Right cardiac atrium (tissue), 5 donors: ENCODE data around the gene ERAS. TPM values are rescaled to one million over a fixed set of nuclear protein-coding genes. Genes with fewer than 3 reads are reported as not detected.
"Not testable (repeated sequence)": the region's sequence is repeated elsewhere in the genome, so short reads cannot be mapped to it uniquely, and the experiment has no call there.

Source experiments
- ATAC-seq, 2 donors: fragments of 200-7000 bp; cut with Tn5 transposase; one replicate each; pipeline versions ENCODE4 v1.8.0 to v1.9.1; 2020; ENCODE audit warnings: moderate library complexity in 2 of 2, mild to moderate bottlenecking in 1 of 2
- DNase-seq, 3 donors: peaks; one replicate each; pipeline ENCODE4 v3.0.0-alpha.2; 2020
- H3K27ac ChIP-seq: one replicate; pipeline ENCODE4 v1.5.1; 2013; ENCODE audit warnings: mild to moderate bottlenecking, low read length, control low read depth, moderate library complexity
- H3K27me3 ChIP-seq: one replicate; pipeline ENCODE4 v1.6.1; 2013; ENCODE audit not compliant: control insufficient read depth, insufficient read depth
- H3K4me1 ChIP-seq: one replicate; pipeline ENCODE4 v1.6.1; 2013; ENCODE audit warnings: low read length; ENCODE audit not compliant: control insufficient read depth, insufficient read depth
- H3K4me3 ChIP-seq: one replicate; pipeline ENCODE4 v1.5.1; 2013; ENCODE audit warnings: low read length, control low read depth
- H3K9me3 ChIP-seq: one replicate; pipeline ENCODE4 v1.6.1; 2013; ENCODE audit warnings: low read length; ENCODE audit not compliant: control insufficient read depth
- WGBS: extraction: QIAGEN DNeasy Blood & Tissue Kit; methylation state at CpG from one replicate; pipeline ENCODE4 v1.1.7; 2013; 5-methylcytosine and 5-hydroxymethylcytosine counted together
- intact Hi-C, 4 donors: fragments of 100-400 bp; cut with DNase I; formaldehyde crosslinking; loops; one replicate each; pipeline versions ENCODE4 v1.11.0 to v1.14.0; 2022 to 2023
- polyA plus RNA-seq: library from polyadenylated mRNA; stranded (reverse); fragments of 200-250 nt; gene quantifications from one replicate; pipeline ENCODE4 v1.2.3, GENCODE V29; 2013
- total RNA-seq, 4 donors: library from RNA; stranded (reverse); fragmentation: NEBNext Ultra II Directional; extraction: Animal tissue kit (Norgen Biotek cat#: 25700); gene quantifications; one replicate each; pipeline ENCODE4 v1.2.1, GENCODE V29; 2021
- donor health status: healthy with polysubstance abuse.
- donor health status: DM: no; HTN: yes; CAD: no.
- donor health status: DM: no; HTN: no; CAD: no.
- donor health status: DM: no; HTN: yes; CAD: no; lungs with severe emphysema.
- donor health status: DM: yes; HTN: yes; CAD: no.

ERAS gene
- total and polyA plus RNA-seq, 5 donors: not detected

DNA sequence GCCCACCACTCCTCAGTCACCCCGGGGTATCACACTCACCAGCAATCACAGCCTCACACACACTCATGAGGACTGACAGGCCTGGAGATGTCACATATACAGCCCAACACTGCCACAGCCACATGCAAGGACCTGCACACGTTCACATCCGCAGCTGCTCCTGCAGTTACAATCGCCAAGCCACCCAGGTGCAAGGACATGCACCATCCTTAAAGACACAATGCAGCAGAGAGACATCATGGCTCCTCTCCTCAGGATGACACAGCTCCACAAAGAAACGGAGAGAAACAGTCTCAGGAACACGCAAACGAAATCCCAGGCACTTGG lies 8.0 kb downstream of the ERAS start:
- H3K27me3 ChIP-seq: no peaks in the 10 kb centered on the region
- H3K4me1 ChIP-seq: no peaks in the 10 kb centered on the region
- 8% methylated on average over 7 of the region's 7 CpGs for whole genome bisulfite sequencing
- no peaks in the 10 kb centered on the region for H3K9me3 ChIP-seq
- no peak overlapping the region for H3K27ac ChIP-seq
- no peak overlapping the region for H3K4me3 ChIP-seq
- no peak for ATAC-seq
- intact Hi-C loops: no loop called here
- DNase-seq: no peak

DNA sequence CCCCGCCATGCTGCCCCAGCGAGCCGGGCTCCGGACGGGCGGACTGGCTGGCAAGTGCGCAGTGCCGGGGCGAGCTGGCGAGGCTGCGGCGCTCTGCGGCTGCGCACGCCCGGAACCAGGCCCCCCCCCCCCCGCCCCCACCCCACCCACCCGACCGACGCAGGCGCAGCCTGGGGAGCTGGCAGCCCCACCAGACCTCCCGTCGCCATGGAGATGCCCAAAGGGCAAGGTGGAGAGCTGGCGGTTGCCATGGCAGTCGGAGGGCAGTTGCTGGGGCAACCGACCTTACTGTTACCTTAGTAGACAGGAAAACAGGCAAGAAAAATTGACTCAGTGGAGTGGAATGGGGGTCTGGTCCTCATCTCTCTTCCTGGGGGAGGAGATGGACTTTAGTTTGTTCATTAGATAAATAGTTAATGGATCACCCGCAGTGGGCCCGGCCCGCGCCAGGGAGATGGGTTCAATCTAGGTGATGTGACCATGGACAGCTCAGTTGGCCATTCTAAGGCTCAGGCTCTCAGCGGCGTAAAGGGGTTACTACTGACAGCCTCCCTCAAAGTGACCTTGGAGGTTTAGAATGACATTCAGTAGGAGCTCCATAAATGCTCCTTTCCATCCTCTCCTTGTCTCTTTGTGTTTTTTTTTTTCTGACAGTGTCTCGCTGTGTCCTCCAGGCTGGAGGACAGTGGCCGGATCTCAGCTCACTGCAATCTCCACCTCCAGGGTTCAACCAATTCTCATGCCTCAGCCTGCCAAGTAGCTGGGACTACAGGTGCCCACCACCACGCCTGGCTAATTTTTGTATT lies 9.4 kb downstream of the ERAS start, which contains the start of gene PCSK1N:
Gene PCSK1N (minus strand): TSS at position 87 of the 806 bp plus-strand sequence. CDS start 78 bp downstream, at position 9.
- WGBS: 15% methylated on average over 33 of the region's 35 CpGs
- ATAC-seq: no peak
- intact Hi-C loops: no loop called here

DNA sequence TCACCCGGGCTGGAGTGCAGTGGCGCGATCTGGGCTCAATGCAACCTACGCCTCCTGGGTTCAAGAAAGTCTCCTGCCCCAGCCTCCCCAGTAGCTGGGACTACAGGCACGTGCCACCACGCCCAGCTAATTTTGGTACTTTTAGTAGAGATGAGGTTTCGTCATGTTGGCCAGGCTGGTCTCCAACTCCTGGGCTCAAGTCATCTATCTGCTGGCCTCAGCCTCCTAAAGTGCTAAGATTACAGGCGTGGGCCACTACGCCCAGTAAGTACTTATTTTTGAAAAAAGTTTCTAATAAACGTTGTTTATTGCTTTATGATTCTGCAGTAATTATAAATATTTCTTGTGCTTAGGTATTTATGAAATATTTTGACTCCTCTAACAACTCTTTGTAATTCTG lies 13.4 kb downstream of the ERAS start:
- no peaks in the 10 kb centered on the region for H3K4me1 ChIP-seq
- intact Hi-C loops: no loop called here
- H3K9me3 ChIP-seq: no peaks in the 10 kb centered on the region
- H3K4me3 ChIP-seq: no peak overlapping the region
- DNase-seq (no peak), ATAC-seq (no peak)
- H3K27ac ChIP-seq: no peak overlapping the region
- WGBS: 84% methylated on average over 10 of the region's 10 CpGs
- H3K27me3 ChIP-seq: no peaks in the 10 kb centered on the region

More for the DNA sequence above, 9.4 kb downstream of the ERAS start, which contains the start of gene PCSK1N:
- Histone ChIP-seq H3K4me1 (no peaks in the 10 kb centered on the region), H3K27ac (no peak within 1 kb of the TSS), H3K9me3 (no peaks in the 10 kb centered on the region), H3K4me3 (peak within 1 kb of the TSS; percentile 52), H3K27me3 (no peaks in the 10 kb centered on the region)
- DNase-seq: no peak

DNA sequence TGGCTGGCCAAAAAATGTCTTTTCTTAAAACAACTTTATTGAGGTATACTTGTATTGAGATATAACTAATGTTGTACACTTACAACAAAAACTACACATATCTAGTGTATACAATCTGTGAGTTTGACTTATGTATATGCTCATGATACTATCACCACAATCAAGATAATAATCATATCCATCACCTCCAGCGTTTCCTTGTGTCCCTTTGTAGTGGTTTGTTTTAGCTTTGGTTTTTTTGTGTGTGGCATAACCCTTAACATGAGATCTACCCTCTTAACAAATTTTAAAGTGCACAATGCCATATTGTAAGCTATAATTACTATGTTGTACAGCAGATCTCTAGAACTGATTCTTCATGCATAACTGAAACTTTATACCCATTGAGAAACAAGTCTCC lies 22.5 kb downstream of the ERAS start:
- DNase-seq: no peak
- no peak for ATAC-seq
- Histone ChIP-seq H3K4me3 (no peak overlapping the region), H3K27me3 (no peaks in the 10 kb centered on the region), H3K9me3 (no peaks in the 10 kb centered on the region), H3K27ac (no peak overlapping the region), H3K4me1 (no peaks in the 10 kb centered on the region)
- intact Hi-C loops: no loop called here
- 69% methylated on average over 1 of the region's 1 CpG for WGBS

DNA sequence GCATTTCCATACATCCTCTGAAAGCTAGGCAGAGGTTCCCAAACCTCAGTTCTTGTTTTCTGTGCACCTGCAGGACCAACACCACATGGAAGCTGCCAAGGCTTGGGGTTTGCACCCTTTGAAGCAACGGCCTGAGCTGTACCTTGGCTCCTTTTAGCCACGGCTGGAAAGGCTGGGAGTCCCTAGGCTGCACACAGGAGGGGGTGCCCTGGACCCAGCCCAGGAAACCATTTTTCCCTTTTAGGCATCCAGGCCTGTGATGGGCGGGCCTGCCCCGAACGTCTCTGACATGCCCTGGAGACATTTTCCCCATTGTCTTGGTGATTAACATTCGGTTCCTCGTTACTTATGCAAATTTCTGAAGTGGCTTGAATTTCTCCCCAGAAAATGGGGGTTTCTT lies 26.5 kb downstream of the ERAS start:
- H3K9me3 ChIP-seq: no peaks in the 10 kb centered on the region
- ATAC-seq (no peak), DNase-seq (no peak)
- WGBS: 78% methylated on average over 7 of the region's 7 CpGs
- no peaks in the 10 kb centered on the region for H3K27me3 ChIP-seq
- no peak overlapping the region for H3K4me3 ChIP-seq
- H3K4me1 ChIP-seq: no peaks in the 10 kb centered on the region
- H3K27ac ChIP-seq: no peak overlapping the region
- intact Hi-C loops: no loop called here

DNA sequence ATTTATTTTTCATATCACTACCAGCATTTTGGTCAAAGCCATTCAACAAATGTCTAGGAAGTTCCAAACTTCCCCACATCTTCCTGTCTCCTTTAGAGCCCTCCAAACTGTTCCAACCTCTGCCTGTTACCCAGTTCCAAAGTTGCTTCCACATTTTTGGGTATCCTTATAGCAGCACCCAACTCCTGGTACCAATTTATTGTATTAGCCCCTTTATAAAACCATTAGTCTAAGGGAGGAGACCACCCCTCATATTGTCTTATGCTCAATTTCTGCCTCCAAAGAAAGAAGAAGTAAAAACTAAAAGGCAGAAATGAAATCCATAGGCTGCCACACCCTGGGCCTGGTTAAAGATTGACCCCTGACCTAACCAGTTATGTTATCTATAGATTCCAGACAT lies 27.2 kb downstream of the ERAS start:
- H3K4me1 ChIP-seq, H3K4me3 ChIP-seq, intact Hi-C loops, H3K9me3 ChIP-seq, ATAC-seq, H3K27ac ChIP-seq, H3K27me3 ChIP-seq, DNase-seq: not testable (repeated sequence)

DNA sequence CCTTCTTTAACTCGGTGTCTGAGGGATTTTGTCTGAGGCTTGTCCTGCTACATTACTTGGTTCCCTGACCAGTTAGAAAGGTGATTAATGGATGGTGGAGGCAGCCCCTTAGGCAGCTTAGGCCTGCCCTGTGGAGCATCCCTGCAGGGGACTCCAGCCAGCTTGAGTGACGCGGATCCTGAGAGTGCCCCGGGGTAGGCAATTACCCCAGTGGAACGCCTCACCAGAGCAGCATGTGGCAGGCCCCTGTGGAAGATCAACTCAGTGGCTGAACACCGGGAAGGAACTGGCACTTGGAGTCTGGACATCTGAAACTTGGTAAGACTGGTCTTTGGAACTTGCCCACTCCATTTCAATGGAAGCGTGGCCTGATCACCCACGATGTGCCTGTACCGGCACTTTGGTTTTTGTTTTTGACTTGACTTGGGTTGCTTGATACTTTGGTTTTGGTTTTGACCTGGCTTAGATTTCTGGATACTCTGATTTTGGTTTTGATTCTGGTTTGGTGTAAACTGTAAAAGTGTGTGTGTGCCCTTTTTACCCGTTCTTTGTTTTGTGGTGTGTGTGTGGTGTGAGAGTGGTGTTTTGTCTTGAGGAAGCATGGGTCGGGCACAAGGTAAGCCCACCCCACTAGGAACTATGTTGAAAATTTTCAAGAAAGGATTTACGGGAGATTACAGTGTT lies 27.9 kb downstream of the ERAS start:
- H3K27me3 ChIP-seq, H3K4me1 ChIP-seq: not testable (repeated sequence)
- WGBS: 85% methylated on average over 12 of the region's 12 CpGs

DNA sequence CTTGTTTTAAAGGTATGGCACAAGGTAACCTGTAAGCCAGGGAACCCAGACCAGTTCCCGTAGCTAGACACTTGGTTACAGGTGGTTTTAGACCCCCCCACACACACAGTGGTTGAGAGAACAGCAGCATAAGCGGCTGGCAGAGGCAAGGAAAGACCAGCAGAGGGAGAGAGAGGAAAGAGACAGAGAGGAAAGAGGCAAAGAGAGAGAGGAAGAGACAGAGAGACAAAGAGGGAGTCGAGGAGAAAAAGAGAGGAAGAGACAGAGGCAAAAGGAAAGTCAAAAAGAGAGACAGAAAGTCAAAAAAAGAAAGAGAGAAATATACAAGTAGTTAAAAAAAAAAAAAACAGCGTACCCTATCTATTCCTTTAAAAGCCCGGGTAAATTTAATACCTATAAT lies 28.6 kb downstream of the ERAS start:
- intact Hi-C loops: no loop called here
- no peak overlapping the region for H3K27ac ChIP-seq
- DNase-seq (no peak), ATAC-seq (no peak)
- no peaks in the 10 kb centered on the region for H3K9me3 ChIP-seq
- no peaks in the 10 kb centered on the region for H3K4me1 ChIP-seq
- WGBS: 43% methylated on average over 5 of the region's 5 CpGs
- no peaks in the 10 kb centered on the region for H3K27me3 ChIP-seq
- H3K4me3 ChIP-seq: no peak overlapping the region

More for the DNA sequence above, 27.9 kb downstream of the ERAS start:
- intact Hi-C loops, H3K4me3 ChIP-seq, DNase-seq, ATAC-seq, H3K27ac ChIP-seq, H3K9me3 ChIP-seq: not testable (repeated sequence)

DNA sequence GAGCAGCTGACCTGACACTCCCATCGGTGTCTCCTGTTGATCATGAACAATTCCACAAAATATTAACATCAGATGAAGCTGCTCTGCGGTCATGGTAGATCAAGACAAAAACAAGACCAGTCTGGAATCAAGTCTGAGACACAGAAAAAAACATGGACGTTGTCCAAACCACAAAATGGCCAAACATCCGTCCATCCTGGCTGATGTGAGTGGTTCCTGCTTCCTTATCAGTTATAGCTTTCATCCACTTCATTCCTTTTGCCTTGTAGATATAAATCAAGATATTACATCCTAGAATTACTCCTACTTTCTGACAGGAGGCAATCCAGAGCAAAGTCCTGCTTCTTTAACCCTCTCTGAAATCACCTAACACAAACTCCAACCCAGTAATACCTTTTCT lies 37.9 kb downstream of the ERAS start:
- 39% methylated on average over 4 of the region's 4 CpGs for WGBS
- Histone ChIP-seq H3K9me3 (no peaks in the 10 kb centered on the region), H3K27me3 (no peaks in the 10 kb centered on the region), H3K4me1 (no peaks in the 10 kb centered on the region), H3K27ac (no peak overlapping the region), H3K4me3 (no peak overlapping the region)
- intact Hi-C loops: no loop called here
- no peak for DNase-seq
- no peak for ATAC-seq

DNA sequence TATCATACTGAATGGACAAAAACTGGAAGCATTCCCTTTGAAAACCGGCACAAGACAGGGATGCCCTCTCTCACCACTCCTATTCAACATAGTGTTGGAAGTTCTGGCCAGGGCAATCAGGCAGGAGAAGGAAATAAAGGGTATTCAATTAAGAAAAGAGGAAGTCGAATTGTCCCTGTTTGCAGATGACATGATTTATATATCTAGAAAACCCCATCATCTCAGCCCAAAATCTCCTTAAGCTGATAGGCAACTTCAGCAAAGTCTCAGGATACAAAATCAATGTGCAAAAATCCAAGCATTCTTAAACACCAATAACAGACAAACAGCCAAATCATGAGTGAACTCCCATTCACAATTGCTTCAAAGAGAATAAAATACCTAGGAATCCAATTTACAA lies 45.7 kb downstream of the ERAS start:
- H3K27ac ChIP-seq, H3K9me3 ChIP-seq, H3K27me3 ChIP-seq, DNase-seq, H3K4me3 ChIP-seq, H3K4me1 ChIP-seq, intact Hi-C loops, ATAC-seq: not testable (repeated sequence)
- WGBS: 50% methylated on average over 1 of the region's 2 CpGs

DNA sequence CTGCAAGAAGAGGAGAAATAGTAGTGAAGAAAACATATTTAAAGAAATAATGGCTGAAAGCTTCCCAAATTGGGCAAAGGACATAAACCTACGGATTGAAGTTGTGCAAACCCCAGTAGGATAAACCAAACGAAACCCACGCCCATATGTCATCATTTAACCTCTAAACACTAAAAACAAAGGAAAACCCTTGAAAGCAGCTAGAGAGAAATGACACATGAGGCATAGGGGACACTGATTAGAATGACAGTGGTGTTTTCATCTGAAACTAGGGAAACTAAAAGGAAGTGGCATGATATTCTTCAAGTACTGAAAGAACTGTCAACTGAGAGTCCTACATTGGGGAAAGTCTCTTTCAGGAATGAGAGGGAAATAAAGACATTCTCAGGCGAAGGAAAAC lies 50.6 kb downstream of the ERAS start:
- 68% methylated on average over 4 of the region's 4 CpGs for WGBS

More for the DNA sequence above, 50.6 kb downstream of the ERAS start:
- H3K27me3 ChIP-seq, ATAC-seq, H3K4me1 ChIP-seq, DNase-seq, intact Hi-C loops, H3K4me3 ChIP-seq, H3K27ac ChIP-seq, H3K9me3 ChIP-seq: not testable (repeated sequence)
